Measurements from ENCODE around the gene PLCB1. TPM values are rescaled to one million over a fixed set of nuclear protein-coding genes. Genes with fewer than 3 reads are reported as not detected.
"Not testable (repeated sequence)": the region's sequence is repeated elsewhere in the genome, so short reads cannot be mapped to it uniquely, and the experiment has no call there.

The PLCB1 gene
- polyA plus RNA-seq, 1 donor, result 15.9 TPM

DNA sequence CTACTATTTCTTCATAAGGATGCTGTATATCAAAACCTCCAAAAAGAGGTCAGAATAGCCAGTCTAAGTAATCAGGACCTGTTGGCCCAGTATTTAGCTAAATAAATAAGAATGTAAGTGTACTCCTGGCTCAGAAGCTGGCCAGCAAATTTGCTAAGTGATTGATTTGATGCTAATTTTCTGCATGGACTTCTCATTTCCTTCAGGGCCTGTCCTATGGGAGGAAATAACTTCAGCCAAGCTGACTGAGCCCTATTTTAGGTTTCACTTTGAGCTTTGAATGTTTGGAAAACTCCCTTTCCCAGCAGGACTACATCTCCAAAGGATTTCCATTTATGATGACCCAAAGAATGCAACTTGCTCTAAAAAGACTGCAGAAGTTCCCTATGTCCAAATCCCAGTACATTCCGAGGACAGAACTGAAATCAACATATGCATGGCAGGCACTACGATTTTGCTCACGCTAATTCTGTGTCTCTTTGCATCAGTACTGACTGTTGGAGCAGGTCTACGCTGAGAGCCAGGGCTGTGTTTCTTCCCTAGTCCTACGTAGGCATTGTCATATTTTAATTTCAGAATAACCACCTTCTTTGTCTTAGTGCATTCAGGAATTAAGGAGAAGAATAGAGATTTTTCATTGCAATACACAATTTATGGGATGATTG, 495.4 kb downstream of the PLCB1 start:
- peak; percentile 33 for DNase-seq

- no peak for DNase-seq
These were observed 499.2 kb downstream of the PLCB1 start for GRCh38 chr20:8631271-8631670.

DNA sequence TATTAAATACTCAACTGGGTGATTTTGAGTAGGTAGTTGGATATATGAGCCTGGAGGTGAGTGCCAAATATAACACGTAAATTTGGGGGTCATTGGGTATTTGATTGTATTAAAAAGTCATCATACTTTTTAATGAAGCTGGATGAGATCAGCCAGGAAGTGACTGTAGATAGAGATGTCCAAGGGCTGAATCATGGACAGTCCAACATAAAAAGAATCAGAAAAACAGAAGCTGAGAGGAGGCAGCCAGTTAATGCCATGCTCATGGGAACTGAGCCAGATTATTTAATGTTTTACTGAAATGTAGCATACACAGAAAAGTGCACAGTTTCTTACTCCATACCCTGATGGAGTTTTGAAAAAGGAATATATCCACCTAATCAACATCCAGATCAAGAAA, 501.3 kb downstream of the PLCB1 start:
- DNase-seq, result no peak

DNA sequence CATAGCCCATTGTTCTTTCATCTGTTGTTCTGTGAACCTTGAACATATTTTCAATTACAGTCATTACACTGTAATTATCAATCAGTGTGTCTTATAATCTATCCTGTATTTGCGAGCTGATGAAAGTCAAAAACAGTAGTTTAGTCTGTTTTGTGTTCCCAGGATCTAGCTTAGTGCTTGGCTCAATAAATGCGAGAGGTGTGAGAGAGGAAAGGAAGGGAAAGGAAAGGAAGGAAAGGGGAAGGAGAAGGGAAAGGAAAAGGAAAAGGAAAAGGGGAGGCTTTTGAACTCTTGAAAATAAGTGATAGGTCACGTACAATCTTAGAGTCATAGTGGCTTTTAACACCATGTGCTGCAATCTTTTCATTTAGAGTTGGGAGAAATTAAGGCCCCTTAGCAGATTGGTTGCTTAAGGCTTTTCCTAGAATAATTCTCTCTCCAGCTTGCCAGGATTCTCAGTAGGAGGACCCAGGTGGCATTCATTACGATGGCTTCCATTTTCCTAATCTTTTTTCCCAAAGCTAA, 503.0 kb downstream of the PLCB1 start:
- no peak for DNase-seq

- no peak for DNase-seq
These were observed 503.8 kb downstream of the PLCB1 start for GRCh38 chr20:8635837-8636236.

DNA sequence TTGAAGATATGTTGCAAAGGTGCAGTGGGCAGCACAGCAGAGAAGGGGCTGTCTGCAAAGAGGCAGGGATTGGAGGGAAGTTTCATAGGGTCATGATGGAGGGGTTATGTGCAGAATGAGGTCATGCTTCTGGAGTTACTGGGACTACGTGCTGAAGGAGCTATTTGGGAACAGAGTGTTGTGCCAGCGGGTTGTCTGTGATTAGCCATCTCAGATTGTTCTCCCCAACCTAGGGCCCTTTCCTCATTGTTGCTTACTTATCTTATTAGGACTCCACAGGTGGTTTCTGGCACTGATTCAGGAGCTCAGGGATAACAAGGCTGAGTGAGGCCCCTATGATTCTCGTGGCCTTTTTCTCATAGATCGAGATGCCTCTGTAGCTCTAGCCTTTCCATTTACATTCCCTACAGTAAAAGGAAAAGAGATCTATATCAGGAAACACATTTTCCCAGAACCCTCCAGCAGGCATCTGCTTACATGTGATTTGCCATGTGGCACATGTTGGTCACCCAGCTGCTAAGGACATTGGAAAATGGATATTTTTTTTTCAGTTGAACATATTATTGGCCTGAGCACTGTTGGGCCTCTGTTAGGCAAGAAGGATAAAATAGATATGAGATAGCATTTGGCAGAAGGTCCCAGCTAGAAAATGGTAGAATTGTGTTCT, 507.2 kb downstream of the PLCB1 start:
- DNase-seq, result no peak

GRCh38 chr20:8640461-8640860, 508.4 kb downstream of the PLCB1 start:
- no peak for DNase-seq

DNA sequence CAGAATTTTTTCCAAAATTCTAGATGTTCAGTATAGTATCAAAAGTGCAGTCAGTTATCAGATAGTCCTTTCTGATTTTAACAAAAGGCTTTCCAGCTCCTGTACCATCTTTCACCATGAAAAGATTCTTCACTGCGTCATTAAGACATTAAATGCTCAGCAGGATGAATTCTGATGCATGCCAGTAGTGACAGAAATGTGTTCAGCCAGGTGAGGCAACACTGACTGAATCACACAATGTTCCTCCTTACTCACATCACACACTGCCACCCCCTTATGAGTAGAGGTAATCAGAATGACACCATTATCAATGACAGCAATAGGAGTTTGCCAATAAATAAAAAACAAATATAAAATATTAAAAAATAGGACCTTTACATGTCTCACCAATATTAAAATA, 510.2 kb downstream of the PLCB1 start:
- DNase-seq, result no peak

GRCh38 chr20:8644468-8644867, 512.4 kb downstream of the PLCB1 start:
- DNase-seq, result not testable (repeated sequence)

GRCh38 chr20:8645326-8645725, 513.3 kb downstream of the PLCB1 start:
- no peak for DNase-seq

- DNase-seq, result peak; percentile 66
These were observed 514.0 kb downstream of the PLCB1 start for GRCh38 chr20:8646033-8646441.

- no peak for DNase-seq
These were observed 514.6 kb downstream of the PLCB1 start for GRCh38 chr20:8646716-8647115.

- peak; percentile 49 for DNase-seq
These were observed 515.9 kb downstream of the PLCB1 start for GRCh38 chr20:8647961-8648441.

GRCh38 chr20:8648466-8648865, 516.4 kb downstream of the PLCB1 start:
- no peak for DNase-seq

DNA sequence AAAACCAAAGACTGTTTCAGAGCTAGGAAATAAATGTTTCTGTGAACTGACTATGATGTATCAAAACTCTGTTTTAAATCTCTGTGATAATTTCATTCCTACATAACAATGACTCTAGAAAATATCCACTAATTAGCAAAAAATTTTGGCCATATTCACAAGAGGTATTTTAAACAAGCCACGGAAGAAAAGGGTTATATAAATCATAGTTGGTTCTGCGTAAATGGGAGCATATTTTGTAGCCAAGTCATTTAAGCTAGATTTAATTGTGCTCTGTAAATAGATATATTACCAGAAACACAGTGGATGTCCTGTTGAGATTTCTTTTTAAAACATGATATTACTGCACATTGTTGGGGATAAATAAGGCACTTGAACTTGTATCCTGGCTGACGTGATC, 520.3 kb downstream of the PLCB1 start:
- DNase-seq, result no peak

DNA sequence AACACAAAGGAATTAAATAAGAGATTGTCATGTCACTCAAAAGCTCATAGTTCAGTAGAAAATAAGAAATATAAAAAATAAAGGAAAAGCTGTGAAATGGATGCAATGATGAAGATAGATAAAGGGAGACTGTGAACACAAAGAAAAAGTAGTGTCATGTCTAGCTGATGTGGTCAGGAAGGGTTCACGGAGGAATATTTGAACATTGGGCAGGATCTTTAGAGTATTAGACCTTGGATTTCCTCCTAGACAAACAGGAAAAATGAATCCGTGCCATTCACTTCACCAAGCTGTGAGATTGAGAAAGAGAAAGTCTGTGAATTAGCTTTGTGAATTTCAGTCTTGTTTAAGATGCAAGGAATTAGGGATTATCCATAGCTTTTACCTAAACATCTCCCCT, 522.4 kb downstream of the PLCB1 start:
- no peak for DNase-seq

- no peak for DNase-seq
These were observed 524.3 kb downstream of the PLCB1 start for GRCh38 chr20:8656335-8656734.

- DNase-seq, result no peak
These were observed 525.6 kb downstream of the PLCB1 start for GRCh38 chr20:8657664-8658063.

- no peak for DNase-seq
These were observed 526.0 kb downstream of the PLCB1 start for GRCh38 chr20:8658103-8658502.

- DNase-seq, result no peak
These were observed 529.3 kb downstream of the PLCB1 start for GRCh38 chr20:8661229-8661952.

DNA sequence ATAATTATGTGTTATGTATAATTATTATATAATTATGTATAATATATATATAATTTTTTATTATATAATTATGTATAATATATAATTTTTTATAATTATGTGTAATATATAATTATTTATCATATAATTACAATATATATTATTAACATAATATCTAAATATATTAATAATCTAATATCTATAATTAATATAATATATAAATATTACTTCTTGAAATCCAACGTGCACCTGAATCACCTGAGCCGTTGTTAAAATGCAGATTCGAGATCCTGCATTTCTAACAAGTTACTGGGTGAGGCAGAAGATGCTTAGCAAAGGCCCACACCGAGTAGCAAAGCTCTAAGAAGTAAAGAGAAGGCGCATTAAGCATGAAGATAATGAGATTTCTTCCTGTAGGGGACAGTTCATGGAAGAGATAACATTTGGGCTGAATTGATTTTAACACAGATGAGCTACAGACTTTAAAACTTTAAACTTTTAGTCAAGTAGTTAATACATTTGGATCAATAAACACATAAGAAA, 530.4 kb downstream of the PLCB1 start:
- no peak for DNase-seq

DNA sequence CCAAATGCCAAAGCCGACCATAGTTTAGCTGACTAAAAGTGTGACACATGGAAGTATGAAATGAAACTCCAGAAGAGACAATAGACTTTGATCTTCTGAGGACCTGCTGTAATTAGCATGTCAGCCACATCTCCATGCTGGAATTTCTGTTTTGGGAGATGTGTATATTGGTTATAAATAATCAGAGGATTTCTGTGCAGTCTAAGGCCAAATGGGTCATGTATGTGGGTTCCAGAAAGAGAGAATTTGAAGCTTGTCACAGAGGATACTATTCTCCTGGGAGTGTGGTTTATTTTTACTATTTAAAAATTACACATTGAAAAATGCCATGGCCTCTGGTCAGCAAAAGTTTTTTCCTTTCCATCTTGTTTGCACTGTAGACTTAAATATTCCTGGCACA, 531.4 kb downstream of the PLCB1 start:
- no peak for DNase-seq

DNA sequence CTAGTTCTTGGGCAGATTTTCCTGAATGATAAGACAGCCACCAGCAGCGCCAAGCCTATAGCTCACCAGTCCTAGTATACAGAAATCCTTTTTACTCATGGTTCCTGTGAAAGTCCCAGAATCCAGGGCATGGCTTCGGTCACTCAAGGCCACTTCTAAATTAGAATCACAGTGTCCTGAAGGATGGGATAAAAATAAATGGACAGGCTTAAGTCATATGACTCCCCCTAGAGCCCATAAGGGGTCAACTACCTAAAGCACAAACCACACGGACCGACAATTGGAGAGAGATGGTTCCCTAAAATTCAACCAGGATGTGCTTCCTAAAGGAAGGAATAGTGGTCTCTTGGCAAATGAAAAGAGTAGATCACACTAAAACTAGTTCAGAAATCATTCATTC, 532.7 kb downstream of the PLCB1 start:
- DNase-seq, result no peak

All from hindlimb muscle (tissue), 1 donor.